ENCODE data around the gene SESTD1. TPM values are rescaled to one million over a fixed set of nuclear protein-coding genes. Genes with fewer than 3 reads are reported as not detected.
"Not testable (repeated sequence)": the region's sequence is repeated elsewhere in the genome, so short reads cannot be mapped to it uniquely, and the experiment has no call there.

SESTD1 gene
- total and polyA plus RNA-seq, 5 experiments from 2014 or later = 0.27 to 5.3 (median 1.4) TPM

DNA sequence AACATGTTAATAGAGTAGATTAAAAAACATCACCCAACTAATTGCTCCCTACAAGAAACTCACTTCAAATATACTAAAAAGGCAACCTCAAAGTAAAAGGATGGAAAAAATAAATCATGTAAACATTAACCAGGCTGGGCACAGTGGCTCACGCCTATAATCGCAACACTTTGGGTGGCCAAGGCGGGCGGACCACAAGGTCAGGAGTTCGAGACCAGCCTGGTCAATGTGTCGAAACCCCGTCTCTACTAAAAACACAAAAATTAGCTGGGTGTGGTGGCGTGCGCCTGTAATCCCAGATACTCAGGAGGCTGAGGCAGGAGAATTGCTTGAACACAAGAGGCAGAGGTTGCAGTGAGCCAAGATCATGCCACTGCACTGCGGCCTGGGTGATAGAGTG is 18.8 kb downstream of the SESTD1 start:
- POLR2A ChIA-PET, H3K27me3 Mint-ChIP-seq, H3K36me3 Mint-ChIP-seq, H3K27ac Mint-ChIP-seq, H3K4me3 Mint-ChIP-seq, DNase-seq, ATAC-seq: not testable (repeated sequence)
- Mint-ChIP-seq H3K9me3 (peaks cover 0 to 11% (median 5%) of the 10 kb centered on the region in 9 donors), H3K4me1 (peaks cover 0 to 71% (median 4%) of the 10 kb centered on the region in 4 donors)

DNA sequence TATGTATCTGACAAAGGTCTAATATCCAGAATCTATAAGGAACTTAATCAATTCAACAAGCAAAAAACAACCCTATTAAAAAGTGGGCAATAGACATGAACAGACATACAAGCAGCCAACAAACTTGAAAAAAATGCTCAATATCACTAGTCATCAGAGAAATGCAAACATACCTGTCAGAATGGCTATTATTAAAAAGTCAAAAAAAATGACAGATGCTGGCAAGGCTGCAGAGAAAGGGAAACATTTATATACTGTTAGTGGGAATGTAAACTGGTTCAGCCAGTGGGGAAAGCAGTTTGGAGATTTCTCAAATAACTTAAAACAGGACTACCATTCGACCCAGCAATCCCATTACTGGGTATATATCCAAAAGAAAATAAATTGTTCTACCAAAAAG is 21.6 kb downstream of the SESTD1 start:
- POLR2A ChIA-PET = no interaction called here
- ATAC-seq = no peak
- peaks cover 10 to 72% (median 15%) of the 10 kb centered on the region in 4 donors for H3K4me1 Mint-ChIP-seq
- peaks cover 0 to 6% (median 0%) of the 10 kb centered on the region in 5 donors for H3K27me3 Mint-ChIP-seq
- peaks cover 0 to 5% (median 3%) of the 10 kb centered on the region in 9 donors for H3K9me3 Mint-ChIP-seq
- no peak for DNase-seq
- no peak overlapping the region for H3K27ac Mint-ChIP-seq
- H3K36me3 Mint-ChIP-seq = peaks cover 0 to 9% (median 0%) of the 10 kb centered on the region in 3 donors
- no peak overlapping the region for H3K4me3 Mint-ChIP-seq

DNA sequence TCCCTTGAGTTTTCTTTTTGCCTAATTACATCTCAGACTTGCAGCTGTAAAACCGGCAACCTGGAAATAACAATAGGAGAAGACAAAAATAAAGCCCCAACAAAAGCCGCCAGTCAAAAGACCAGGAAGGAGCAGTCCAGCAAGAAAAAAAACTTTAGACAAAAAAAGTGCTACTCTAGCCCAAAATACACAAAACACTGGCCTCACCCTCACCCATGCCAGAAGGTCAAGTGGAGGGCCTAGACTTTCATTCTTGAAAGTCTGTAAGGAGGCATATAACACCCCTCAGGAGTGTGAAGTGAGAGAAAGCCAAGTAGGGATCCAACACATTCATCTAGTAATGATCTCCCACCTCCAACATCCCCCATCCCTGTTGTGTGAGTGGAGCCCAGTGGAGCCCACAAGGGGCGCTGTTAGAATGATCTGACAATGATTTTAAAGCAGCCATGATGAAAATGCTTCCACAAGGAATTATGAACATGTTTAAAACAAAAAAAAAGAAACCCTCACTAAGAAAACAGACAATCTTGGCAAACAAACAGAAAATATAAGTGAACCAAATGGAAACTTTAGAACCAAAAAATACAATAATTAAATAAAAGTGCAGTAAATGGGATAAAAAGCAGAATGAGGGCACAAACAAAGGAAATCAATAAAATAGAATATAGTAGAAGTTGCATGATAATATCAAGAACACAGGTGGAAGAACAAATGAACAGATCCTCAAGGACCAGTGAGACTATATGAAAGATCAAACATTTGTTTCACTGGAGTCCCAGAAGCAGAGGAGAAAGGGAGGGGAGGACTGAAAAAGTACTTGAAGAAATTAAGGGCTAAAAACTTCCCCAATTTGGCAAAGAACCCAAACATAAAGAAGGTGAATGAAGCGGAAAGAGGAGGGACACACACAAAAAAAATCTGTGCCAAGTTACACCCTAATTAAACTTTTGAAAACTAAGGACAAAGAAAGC is 23.9 kb downstream of the SESTD1 start:
- Mint-ChIP-seq H3K27ac (peak overlapping the region in 4 of 10 donors; percentile 14 to 42 (median 26)), H3K9me3 (peaks cover 0 to 2% (median 0%) of the 10 kb centered on the region in 9 donors), H3K36me3 (peaks cover 0 to 5% (median 0%) of the 10 kb centered on the region in 3 donors), H3K4me3 (no peak overlapping the region), H3K4me1 (peaks cover 9 to 65% (median 15%) of the 10 kb centered on the region in 4 donors), H3K27me3 (peaks cover 0 to 3% (median 0%) of the 10 kb centered on the region in 5 donors)
- POLR2A ChIA-PET = no interaction called here
- DNase-seq = no peak
- ATAC-seq = no peak

DNA sequence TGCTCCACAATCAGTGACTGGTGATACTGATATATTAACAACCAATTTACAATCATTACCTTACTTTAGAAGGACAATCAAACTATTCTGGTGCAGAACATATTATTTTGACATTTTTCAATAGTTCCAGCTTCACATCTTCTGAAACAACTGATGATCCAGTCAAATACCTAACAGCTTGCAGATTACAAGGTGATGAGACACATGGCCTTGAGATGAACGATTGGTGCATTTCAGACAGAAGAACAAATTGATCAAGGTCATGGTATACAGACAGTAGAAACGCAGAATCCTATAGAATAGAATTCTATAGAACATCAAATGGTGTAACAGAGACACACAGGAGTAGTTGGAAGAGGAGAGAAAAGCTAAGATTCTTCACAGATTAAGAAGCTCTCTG is 24.8 kb downstream of the SESTD1 start:
- H3K4me3 Mint-ChIP-seq = peak overlapping the region in 1 of 10 donors; percentile 19
- peak overlapping the region in 1 of 10 donors; percentile 42 for H3K27ac Mint-ChIP-seq
- ATAC-seq (no peak), DNase-seq (no peak)
- peaks cover 0 to 5% (median 0%) of the 10 kb centered on the region in 3 donors for H3K36me3 Mint-ChIP-seq
- POLR2A ChIA-PET = interaction anchor here (1.0 kb wide), 1 partner anchor 23 kb away, joined by 5 read pairs; no protein-coding TSS in a partner anchor
- peaks cover 11 to 70% (median 16%) of the 10 kb centered on the region in 4 donors for H3K4me1 Mint-ChIP-seq
- peaks cover 0 to 2% (median 0%) of the 10 kb centered on the region in 9 donors for H3K9me3 Mint-ChIP-seq
- H3K27me3 Mint-ChIP-seq = peaks cover 0 to 3% (median 0%) of the 10 kb centered on the region in 5 donors

DNA sequence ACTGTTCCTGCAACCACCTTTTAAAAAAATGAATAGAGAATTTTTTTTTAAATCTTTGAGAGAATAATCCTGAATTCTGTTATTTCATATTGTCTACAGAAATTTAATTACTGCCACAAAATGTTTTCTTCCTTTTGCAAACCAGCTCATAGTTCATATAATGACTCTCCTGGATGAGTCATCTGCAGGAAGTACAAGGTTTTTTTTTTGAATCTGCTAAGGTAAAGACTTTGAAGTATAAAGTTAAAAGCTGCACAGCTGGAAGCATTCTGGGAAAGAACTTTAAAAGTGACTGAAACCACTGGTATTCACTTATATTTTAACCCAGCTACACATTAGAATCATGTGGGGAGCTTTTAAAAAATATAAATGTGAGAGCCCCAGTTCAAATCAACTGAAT is 25.4 kb downstream of the SESTD1 start:
- POLR2A ChIA-PET = interaction anchor here (0.6 to 1.0 kb wide), 2 partner anchors 24 to 345 kb away, joined by 4 to 5 read pairs; no protein-coding TSS in a partner anchor
- Mint-ChIP-seq H3K27me3 (peaks cover 0 to 3% (median 0%) of the 10 kb centered on the region in 5 donors), H3K27ac (peak overlapping the region in 2 of 10 donors; percentile 42 to 82), H3K4me1 (peaks cover 11 to 71% (median 16%) of the 10 kb centered on the region in 4 donors), H3K36me3 (peaks cover 0 to 5% (median 0%) of the 10 kb centered on the region in 3 donors), H3K4me3 (peak overlapping the region in 4 of 10 donors; percentile 6 to 36 (median 16)), H3K9me3 (peaks cover 0 to 2% (median 0%) of the 10 kb centered on the region in 9 donors)
- peak in 1 of 10 donors; percentile 18 for DNase-seq
- ATAC-seq = peak; percentile 74 to 92

DNA sequence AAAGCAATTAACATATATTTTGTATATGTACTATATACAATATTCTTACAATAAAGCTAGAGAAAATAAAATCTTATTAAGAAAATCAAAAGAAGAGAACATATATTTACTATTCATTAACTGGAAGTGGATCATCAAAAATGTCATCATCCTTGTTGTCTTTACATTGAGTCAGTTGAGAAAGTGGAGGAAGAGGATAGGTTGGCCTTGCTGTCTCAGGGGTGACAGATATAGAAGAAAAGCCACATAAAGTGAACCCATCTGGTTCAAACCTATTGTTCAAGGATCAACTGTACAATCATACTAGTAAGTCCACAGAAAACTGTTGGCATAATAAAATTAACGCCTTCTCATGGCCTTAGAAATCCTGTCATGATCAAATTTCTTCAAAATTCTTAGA is 26.6 kb downstream of the SESTD1 start:
- DNase-seq (no peak), ATAC-seq (no peak)
- peaks cover 0 to 3% (median 0%) of the 10 kb centered on the region in 5 donors for H3K27me3 Mint-ChIP-seq
- H3K27ac Mint-ChIP-seq = no peak overlapping the region
- no peak overlapping the region for H3K4me3 Mint-ChIP-seq
- H3K4me1 Mint-ChIP-seq = peaks cover 11 to 66% (median 16%) of the 10 kb centered on the region in 4 donors
- H3K9me3 Mint-ChIP-seq = peaks cover 0 to 2% (median 0%) of the 10 kb centered on the region in 9 donors
- POLR2A ChIA-PET = no interaction called here
- H3K36me3 Mint-ChIP-seq = peaks cover 0 to 5% (median 0%) of the 10 kb centered on the region in 3 donors

DNA sequence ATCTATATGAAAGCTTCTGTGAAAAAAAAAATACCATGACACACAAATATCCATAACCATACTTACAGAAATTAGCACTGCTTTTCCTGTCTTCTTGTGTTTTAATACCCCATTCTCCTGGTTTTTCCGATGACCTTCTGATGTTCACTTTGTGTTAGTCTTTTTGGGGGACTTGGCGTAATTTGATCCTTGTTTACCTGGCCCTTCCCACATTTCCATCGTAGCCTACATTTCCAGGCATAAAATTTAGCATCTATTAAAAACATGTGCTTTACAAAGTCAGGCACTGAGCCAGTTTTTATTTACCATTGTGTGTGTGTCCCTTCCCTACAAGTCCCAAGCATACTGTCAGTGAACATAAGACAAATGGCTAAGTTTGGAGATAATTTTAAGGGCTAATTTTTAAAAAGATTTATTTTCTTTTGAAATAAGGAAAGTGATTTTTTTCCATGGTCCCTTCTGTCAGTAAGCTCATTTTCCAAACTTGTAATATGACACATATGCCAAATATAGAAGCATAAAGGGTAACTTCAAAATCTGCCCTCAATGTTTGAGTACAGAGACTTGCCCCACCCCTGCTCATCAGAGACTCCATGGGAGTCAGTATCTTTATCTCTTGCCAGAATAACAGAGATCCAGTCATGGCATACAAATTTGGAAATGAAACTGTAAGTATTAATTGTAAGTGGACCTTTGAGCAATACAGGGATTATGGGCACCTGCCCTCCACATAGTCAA is 27.3 kb downstream of the SESTD1 start:
- no peak overlapping the region for H3K27ac Mint-ChIP-seq
- H3K27me3 Mint-ChIP-seq = peaks cover 0 to 3% (median 0%) of the 10 kb centered on the region in 5 donors
- H3K9me3 Mint-ChIP-seq = peaks cover 0 to 2% (median 0%) of the 10 kb centered on the region in 9 donors
- DNase-seq = no peak
- no peak overlapping the region for H3K4me3 Mint-ChIP-seq
- H3K4me1 Mint-ChIP-seq = peaks cover 11 to 68% (median 16%) of the 10 kb centered on the region in 4 donors
- POLR2A ChIA-PET = no interaction called here
- ATAC-seq = no peak
- peaks cover 0 to 5% (median 0%) of the 10 kb centered on the region in 3 donors for H3K36me3 Mint-ChIP-seq

DNA sequence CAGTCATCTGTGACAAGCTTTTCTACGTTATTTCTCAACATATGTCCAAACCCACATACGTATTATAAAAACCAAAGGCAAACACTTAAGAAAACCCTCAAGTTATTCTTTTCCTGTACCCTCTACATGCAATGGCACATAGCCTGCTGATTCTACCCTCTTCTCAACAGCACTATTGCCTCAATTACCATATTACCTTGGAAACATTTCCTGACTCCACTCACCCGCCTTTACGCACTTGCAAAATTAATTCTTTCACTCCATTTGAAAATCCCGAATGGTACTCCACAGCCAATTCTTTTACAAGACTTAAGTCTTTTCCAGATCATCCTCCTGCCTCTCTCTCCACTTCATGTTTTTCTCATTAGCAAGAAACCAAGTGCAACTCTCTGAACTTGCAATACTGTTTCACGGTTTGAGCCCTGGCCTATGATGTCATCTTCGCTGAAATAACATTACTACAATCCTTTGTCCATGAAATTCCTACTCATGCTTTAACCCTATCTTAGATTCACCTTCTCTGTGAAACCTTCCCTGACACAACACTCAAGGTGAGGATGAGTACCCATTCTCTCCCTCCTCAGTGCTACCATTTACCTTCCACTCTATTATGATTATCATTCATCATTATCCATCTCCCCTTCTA is 29.0 kb downstream of the SESTD1 start:
- POLR2A ChIA-PET = no interaction called here
- DNase-seq = no peak

DNA sequence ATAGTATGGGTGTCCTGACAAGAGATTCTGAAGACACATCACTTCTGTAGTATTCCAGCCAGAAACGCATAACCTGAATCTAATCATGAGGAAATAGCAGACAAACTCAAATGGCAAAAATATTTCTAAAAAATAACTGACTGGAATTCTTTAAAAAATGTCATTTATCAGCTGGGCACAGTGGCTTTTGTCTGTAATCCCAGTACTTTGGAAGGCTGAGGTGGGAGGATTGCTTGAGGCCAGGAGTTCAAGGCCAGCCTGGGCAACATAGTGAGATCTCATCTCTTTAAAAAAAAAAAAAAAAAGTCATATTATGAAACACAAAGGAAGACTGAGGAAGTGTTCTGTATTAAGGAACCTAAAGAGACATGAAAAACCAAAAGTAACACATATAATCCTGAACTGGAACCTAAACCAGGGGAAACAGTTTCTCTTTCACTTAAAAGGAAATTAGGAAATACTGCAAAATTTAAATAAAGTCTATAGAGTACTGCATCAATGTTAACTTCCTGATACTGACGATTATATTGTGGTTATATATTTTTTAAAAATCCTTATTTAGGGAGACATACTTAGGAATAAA is 29.9 kb downstream of the SESTD1 start:
- POLR2A ChIA-PET = interaction anchor here (0.7 kb wide), 1 partner anchor 264 kb away, joined by 3 read pairs; no protein-coding TSS in a partner anchor
- H3K27me3 Mint-ChIP-seq = no peaks in the 10 kb centered on the region

More for the DNA sequence above, 29.0 kb downstream of the SESTD1 start:
- H3K4me1 Mint-ChIP-seq = peaks cover 10 to 51% (median 15%) of the 10 kb centered on the region in 4 donors
- no peak for ATAC-seq
- no peak overlapping the region for H3K4me3 Mint-ChIP-seq
- peak overlapping the region in 2 of 10 donors; percentile 9 to 33 for H3K27ac Mint-ChIP-seq
- no peaks in the 10 kb centered on the region for H3K27me3 Mint-ChIP-seq
- H3K36me3 Mint-ChIP-seq = no peaks in the 10 kb centered on the region
- H3K9me3 Mint-ChIP-seq = no peaks in the 10 kb centered on the region

DNA sequence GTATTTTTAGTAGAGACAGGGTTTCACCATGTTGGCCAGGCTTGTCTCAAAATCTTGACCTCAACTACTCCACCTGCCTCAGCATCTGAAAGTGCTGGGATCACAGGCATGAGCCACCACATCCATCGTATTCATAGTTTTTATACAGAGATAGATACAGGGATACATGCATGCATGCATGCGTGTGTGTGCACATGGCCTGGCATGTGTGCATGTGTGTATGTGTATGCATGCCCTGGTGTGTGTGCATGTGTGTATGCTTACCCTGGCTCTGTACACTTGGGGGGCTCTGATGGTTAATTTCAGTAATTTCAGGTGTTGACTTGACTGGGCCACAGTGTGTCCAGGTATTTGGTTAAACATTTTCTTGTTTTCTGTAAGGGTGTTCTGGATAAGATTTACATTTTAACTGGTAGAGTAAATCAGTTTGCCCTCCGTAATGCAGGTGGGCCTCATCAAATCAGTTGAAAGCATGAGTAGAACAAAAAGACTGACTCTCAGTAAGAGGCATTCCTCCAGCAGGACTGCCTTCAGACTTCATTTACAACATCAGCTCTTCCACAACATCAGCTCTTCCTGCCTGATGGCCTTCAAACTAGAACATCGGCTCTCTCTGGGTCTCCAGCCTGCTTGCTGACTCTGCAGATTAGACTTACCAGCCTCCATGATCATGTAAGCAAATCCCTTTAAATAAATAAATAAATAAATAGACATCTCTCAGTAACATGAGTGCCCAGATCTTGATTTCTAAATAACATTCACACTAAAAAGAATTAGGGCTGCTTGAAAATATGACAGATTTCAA is 30.8 kb downstream of the SESTD1 start:
- no peak for ATAC-seq
- H3K9me3 Mint-ChIP-seq = no peaks in the 10 kb centered on the region
- peaks cover 0 to 37% (median 4%) of the 10 kb centered on the region in 4 donors for H3K4me1 Mint-ChIP-seq
- no peak for DNase-seq
- no peaks in the 10 kb centered on the region for H3K27me3 Mint-ChIP-seq
- no peaks in the 10 kb centered on the region for H3K36me3 Mint-ChIP-seq
- no peak overlapping the region for H3K4me3 Mint-ChIP-seq
- H3K27ac Mint-ChIP-seq = peak overlapping the region in 1 of 10 donors; percentile 4
- POLR2A ChIA-PET = interaction anchor here (0.7 kb wide), 1 partner anchor 263 kb away, joined by 3 read pairs; no protein-coding TSS in a partner anchor

More for the DNA sequence above, 29.9 kb downstream of the SESTD1 start:
- no peak for ATAC-seq
- Mint-ChIP-seq H3K4me1 (peaks cover 6 to 43% (median 10%) of the 10 kb centered on the region in 4 donors), H3K27ac (no peak overlapping the region), H3K4me3 (no peak overlapping the region), H3K9me3 (no peaks in the 10 kb centered on the region), H3K36me3 (no peaks in the 10 kb centered on the region)
- DNase-seq = no peak

DNA sequence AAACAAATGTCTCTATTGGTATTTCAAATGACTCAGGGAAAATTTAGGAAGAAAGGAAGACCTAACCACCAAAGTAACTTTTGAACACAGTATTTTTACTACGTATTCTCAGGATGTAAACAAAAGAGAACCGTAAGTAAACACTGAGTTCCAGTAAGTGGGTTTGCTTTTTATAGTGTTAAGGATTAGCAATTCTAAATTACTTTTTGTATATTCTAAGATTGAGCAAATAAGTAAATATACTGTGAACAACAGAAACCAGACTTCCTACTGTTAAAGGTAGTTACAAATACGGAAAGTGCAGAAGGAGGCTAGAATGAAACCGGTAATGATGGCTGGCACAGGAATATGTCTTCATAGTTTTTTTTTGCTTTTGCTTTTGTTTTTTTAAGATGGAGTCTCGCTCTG is 31.5 kb downstream of the SESTD1 start:
- Mint-ChIP-seq H3K4me1 (peaks cover 0 to 33% (median 2%) of the 10 kb centered on the region in 4 donors), H3K9me3 (no peaks in the 10 kb centered on the region), H3K27me3 (no peaks in the 10 kb centered on the region), H3K36me3 (no peaks in the 10 kb centered on the region), H3K27ac (no peak overlapping the region), H3K4me3 (no peak overlapping the region)
- no peak for DNase-seq
- POLR2A ChIA-PET = no interaction called here
- ATAC-seq = no peak

Data from naive thymus-derived CD8-positive, alpha-beta T cell (primary cell).